ENCODE data around the gene PLXNB2. TPM values are rescaled to one million over a fixed set of nuclear protein-coding genes. Genes with fewer than 3 reads are reported as not detected.

PLXNB2 gene
- total RNA-seq, 1 experiment from 2014 or later = 155 TPM

DNA sequence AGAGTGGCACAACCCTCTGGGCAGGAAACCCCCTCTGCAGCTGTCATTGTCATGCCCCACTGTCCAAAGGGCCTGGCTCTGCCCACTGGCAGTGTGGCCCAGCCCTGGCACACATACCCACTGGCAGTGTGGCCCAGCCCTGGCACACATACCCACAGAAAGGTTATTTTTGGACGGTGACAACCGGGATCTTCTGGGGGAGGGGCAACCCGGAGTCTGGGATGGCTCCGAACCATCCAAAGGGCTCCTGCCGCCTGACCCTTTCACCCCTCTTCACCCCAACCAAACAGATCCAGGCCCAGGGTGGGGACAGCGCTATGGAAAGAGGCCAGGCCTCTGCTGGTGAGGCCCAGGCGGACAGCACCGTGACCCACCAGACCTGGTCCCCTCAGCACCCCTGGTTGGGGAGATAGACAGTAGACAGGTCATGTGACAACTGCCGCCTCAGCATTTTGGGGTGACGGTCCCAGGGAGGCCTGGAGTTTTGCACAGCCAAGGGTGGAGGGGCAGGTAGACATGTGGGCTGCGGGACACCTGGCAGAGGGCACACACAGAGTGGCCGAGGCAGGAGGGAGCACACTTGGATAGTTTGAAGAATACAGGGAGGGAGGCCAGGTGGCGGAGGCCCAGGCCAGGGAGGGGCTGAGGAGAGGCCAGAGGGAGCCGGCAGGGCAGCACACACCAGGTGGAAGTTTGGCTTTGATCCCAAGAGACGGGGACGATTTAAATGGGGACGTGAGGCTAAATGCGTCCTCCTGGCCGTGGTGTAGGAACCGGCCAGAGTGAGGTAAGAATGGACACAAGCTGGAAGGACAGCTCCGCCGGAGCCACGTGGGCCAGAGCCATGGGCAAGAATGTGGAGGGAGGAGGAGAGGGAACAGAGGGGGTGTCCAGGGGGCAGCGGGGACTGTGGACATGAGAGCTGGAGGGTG, 48.8 kb downstream of the PLXNB2 start:
- Histone ChIP-seq H3K27ac (ENCODE audit: low read depth, low read length, poor library complexity, severe bottlenecking) (no peak overlapping the region), H3K27me3 (replicated peaks; ENCODE audit: insufficient read depth, low read depth, low read length, poor library complexity) (no peaks in the 10 kb centered on the region), H3K9me3 (ENCODE audit: low read depth, low read length, poor library complexity, severe bottlenecking) (no peaks in the 10 kb centered on the region), H3K4me1 (ENCODE audit: insufficient read depth, low read length, poor library complexity, severe bottlenecking) (peaks cover 11% of the 10 kb centered on the region), H3K36me3 (ENCODE audit: insufficient read depth, low read length, poor library complexity, severe bottlenecking) (no peaks in the 10 kb centered on the region), H3K4me3 (ENCODE audit: low read depth, low read length, poor library complexity, severe bottlenecking) (no peak overlapping the region)
- DNase-seq (ENCODE audit: low spot score) = no peak
- no TSS peak for BruUV-seq (replicated peaks)
- ChIA-PET CTCF (no interaction called here), POLR2A (ENCODE audit: low non-redundant PET) (no interaction called here)
- TF ChIP-seq, protein P1, sequence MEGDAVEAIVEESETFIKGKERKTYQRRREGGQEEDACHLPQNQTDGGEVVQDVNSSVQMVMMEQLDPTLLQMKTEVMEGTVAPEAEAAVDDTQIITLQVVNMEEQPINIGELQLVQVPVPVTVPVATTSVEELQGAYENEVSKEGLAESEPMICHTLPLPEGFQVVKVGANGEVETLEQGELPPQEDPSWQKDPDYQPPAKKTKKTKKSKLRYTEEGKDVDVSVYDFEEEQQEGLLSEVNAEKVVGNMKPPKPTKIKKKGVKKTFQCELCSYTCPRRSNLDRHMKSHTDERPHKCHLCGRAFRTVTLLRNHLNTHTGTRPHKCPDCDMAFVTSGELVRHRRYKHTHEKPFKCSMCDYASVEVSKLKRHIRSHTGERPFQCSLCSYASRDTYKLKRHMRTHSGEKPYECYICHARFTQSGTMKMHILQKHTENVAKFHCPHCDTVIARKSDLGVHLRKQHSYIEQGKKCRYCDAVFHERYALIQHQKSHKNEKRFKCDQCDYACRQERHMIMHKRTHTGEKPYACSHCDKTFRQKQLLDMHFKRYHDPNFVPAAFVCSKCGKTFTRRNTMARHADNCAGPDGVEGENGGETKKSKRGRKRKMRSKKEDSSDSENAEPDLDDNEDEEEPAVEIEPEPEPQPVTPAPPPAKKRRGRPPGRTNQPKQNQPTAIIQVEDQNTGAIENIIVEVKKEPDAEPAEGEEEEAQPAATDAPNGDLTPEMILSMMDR (conservative IDR thresholded peaks at IDR 0.05; ENCODE audit: low read depth, low read length) = no peak
- no peak for TF ChIP-seq EZH2 (IDR thresholded peaks at IDR 0.05; ENCODE audit: borderline replicate concordance, low read depth, low read length, poor library complexity, severe bottlenecking)
- intact Hi-C loops (cut with micrococcal nuclease; ENCODE audit: unreplicated experiment) = no loop called here

DNA sequence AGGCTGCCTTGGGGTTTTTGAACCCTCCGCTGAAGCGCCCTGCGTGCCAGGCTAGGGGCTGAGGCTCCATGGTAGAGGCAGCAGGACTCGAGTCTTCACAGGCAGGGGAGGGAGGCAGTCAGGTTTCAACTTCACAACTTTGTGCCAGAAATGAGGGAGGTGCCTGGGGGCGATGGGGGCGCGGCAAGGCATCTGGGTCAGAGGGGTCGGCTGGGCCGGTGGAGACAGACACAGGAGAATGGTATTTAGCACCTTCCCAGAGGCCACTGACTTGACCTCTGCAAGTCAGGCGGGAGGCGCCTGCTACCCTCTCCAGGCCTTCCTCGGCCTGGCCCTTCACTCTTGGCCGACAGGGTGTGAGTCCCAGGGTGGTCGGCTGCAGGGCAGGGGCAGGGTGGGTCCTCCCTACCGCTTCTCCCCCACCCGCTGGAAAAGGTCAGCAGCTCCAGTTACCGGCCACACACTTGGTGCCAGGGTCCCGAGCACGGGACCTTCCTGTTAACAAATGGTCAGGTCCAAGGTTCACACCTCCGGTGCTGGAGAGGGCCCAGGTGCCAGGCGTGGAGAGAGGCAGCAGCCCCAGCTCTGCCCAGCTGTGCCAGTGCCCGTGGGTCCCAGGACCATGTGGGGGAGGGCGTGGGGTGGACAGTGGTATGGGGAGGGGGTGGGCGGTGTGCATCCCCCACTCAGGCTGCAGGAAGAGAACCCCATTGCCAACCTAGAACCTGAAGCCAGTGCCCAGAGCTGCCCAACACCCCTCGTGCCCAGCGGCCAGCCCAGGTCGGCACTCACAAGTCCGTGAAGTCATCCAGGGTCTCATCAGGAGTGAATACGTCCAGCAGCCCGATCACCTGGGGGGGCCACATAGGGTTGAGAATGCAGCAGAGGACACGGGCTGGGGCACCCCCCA, 49.7 kb downstream of the PLXNB2 start:
- Histone ChIP-seq H3K27ac (ENCODE audit: low read depth, low read length, poor library complexity, severe bottlenecking) (no peak overlapping the region), H3K9me3 (ENCODE audit: low read depth, low read length, poor library complexity, severe bottlenecking) (no peaks in the 10 kb centered on the region), H3K4me1 (ENCODE audit: insufficient read depth, low read length, poor library complexity, severe bottlenecking) (peaks cover 9% of the 10 kb centered on the region), H3K4me3 (ENCODE audit: low read depth, low read length, poor library complexity, severe bottlenecking) (no peak overlapping the region), H3K36me3 (ENCODE audit: insufficient read depth, low read length, poor library complexity, severe bottlenecking) (no peaks in the 10 kb centered on the region), H3K27me3 (replicated peaks; ENCODE audit: insufficient read depth, low read depth, low read length, poor library complexity) (no peaks in the 10 kb centered on the region)
- intact Hi-C loops (cut with micrococcal nuclease; ENCODE audit: unreplicated experiment) = no loop called here
- TF ChIP-seq, protein P1 (conservative IDR thresholded peaks at IDR 0.05; ENCODE audit: low read depth, low read length) = no peak
- no peak for TF ChIP-seq EZH2 (IDR thresholded peaks at IDR 0.05; ENCODE audit: borderline replicate concordance, low read depth, low read length, poor library complexity, severe bottlenecking)
- no TSS peak for BruUV-seq (replicated peaks)
- CTCF ChIA-PET = no interaction called here
- POLR2A ChIA-PET (ENCODE audit: low non-redundant PET) = no interaction called here
- no peak for DNase-seq (ENCODE audit: low spot score)

DNA sequence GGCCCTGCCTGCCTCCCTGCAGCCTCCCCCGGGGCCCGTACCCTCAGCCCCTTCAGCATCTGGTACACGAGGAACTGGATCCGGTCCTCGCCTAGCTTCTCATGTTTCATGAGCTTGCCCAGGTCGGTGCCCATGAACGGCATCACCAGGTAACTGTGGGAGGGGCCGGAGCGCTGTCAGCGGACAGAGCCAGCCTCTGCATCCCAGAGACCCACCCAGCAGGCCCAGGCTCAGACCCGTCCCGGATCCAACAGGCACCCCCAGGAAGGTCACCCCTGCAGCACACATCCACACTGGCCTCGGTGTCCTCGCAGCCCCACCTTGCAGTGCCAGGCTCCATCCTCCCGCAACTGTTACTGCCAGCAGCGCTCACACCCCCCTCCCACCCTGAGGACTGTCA, 50.4 kb downstream of the PLXNB2 start:
- no peak overlapping the region for H3K4me3 ChIP-seq (ENCODE audit: low read depth, low read length, poor library complexity, severe bottlenecking)
- H3K9me3 ChIP-seq (ENCODE audit: low read depth, low read length, poor library complexity, severe bottlenecking) = no peaks in the 10 kb centered on the region
- intact Hi-C loops (cut with micrococcal nuclease; ENCODE audit: unreplicated experiment) = no loop called here
- no peaks in the 10 kb centered on the region for H3K36me3 ChIP-seq (ENCODE audit: insufficient read depth, low read length, poor library complexity, severe bottlenecking)
- H3K27me3 ChIP-seq (replicated peaks; ENCODE audit: insufficient read depth, low read depth, low read length, poor library complexity) = no peaks in the 10 kb centered on the region
- no TSS peak for BruUV-seq (replicated peaks)
- ChIA-PET CTCF (no interaction called here), POLR2A (ENCODE audit: low non-redundant PET) (no interaction called here)
- TF ChIP-seq EZH2 (IDR thresholded peaks at IDR 0.05; ENCODE audit: borderline replicate concordance, low read depth, low read length, poor library complexity, severe bottlenecking) = no peak
- TF ChIP-seq, protein P1 (conservative IDR thresholded peaks at IDR 0.05; ENCODE audit: low read depth, low read length) = no peak
- no peak for DNase-seq (ENCODE audit: low spot score)
- H3K27ac ChIP-seq (ENCODE audit: low read depth, low read length, poor library complexity, severe bottlenecking) = no peak overlapping the region
- peaks cover 3% of the 10 kb centered on the region for H3K4me1 ChIP-seq (ENCODE audit: insufficient read depth, low read length, poor library complexity, severe bottlenecking)

Measured in A673 (cell line).